Neural cell (in vitro differentiated cells): ENCODE measurements around the gene CCSER2.

Source experiments
- CTCF ChIP-seq: fragments of 450-650 bp; IDR thresholded peaks from 2 replicates; pipeline ENCODE4 v1.5.1; 2014; ENCODE audit warnings: antibody characterized with exemption, mild to moderate bottlenecking, moderate library complexity; ENCODE audit not compliant: poor library complexity, severe bottlenecking
- POLR2AphosphoS5 ChIP-seq: IDR thresholded peaks from 2 replicates; pipeline ENCODE4 v1.6.1; 2012
- RAD21 ChIP-seq: fragments of 450-650 bp; conservative IDR thresholded peaks from 2 replicates; pipeline ENCODE4 v1.6.1; 2014; ENCODE audit warnings: antibody characterized with exemption, mild to moderate bottlenecking, moderate library complexity
- REST ChIP-seq: IDR thresholded peaks from 2 replicates; pipeline ENCODE4 v1.6.1; 2012; ENCODE audit warnings: borderline replicate concordance

GRCh38 chr10:84352251-84352842 lies 24.0 kb downstream of the CCSER2 start:
- TF ChIP-seq CTCF (no peak), RAD21 (no peak), REST (no peak), POLR2AphosphoS5 (no peak)
